OCI-LY7 (cell line): ENCODE measurements around the gene GNPDA2. TPM values are rescaled to one million over a fixed set of nuclear protein-coding genes. Genes with fewer than 3 reads are reported as not detected.

Experiments used
- BruUV-seq: library from RNA; stranded (reverse); fragments of 400-500 nt; replicated peaks from 2 replicates; lab custom pipeline; 2021; lab: Mats Ljungman, UMichigan
- CTCF ChIA-PET: fragments of 300-600 bp; sonication (Branson Sonifier 250); formaldehyde crosslinking; loops from one replicate; lab custom pipeline; 2022; ENCODE audit warnings: antibody characterized with exemption; ENCODE audit not compliant: unreplicated experiment; lab: Charles Lee
- POLR2A ChIA-PET: fragments of 300-600 bp; sonication (Branson Sonifier 250); formaldehyde crosslinking; loops from one replicate; lab custom pipeline; 2022; ENCODE audit warnings: antibody characterized with exemption; lab: Charles Lee
- DNase-seq: peaks from one replicate; pipeline ENCODE4 v3.0.0-alpha.2; 2015; ENCODE audit warnings: low spot score
- H2AFZ ChIP-seq: fragments of 200-600 bp; sonication (generic), shearing (Covaris generic); 2 replicates; pipeline ENCODE4 v1.6.1; 2014; ENCODE audit warnings: mild to moderate bottlenecking, antibody characterized with exemption, low read length, moderate library complexity
- H3K27ac ChIP-seq: fragments of 200-600 bp; sonication (generic); 2 replicates; pipeline ENCODE4 v1.5.1; 2014; ENCODE audit warnings: mixed run types, low read depth, mild to moderate bottlenecking, moderate library complexity, low read length, inconsistent platforms; ENCODE audit not compliant: poor library complexity, severe bottlenecking
- H3K36me3 ChIP-seq: fragments of 200-600 bp; sonication (generic); 2 replicates; pipeline ENCODE4 v1.6.1; 2014; ENCODE audit warnings: mild to moderate bottlenecking, antibody characterized with exemption, low read length, moderate library complexity, mixed read lengths; ENCODE audit not compliant: insufficient read depth
- H3K4me1 ChIP-seq: fragments of 200-600 bp; sonication (generic); 2 replicates; pipeline ENCODE4 v1.5.1; 2014; ENCODE audit warnings: mild to moderate bottlenecking, low read length; ENCODE audit not compliant: insufficient read depth, poor library complexity, severe bottlenecking
- H3K4me2 ChIP-seq: fragments of 200-600 bp; sonication (generic); 2 replicates; pipeline ENCODE4 v1.6.1; 2014; ENCODE audit warnings: mild to moderate bottlenecking, low read length
- H3K4me3 ChIP-seq: fragments of 200-600 bp; sonication (generic); 2 replicates; pipeline ENCODE4 v1.5.1; 2014; ENCODE audit warnings: mild to moderate bottlenecking, low read depth, low read length; ENCODE audit not compliant: poor library complexity, severe bottlenecking
- H3K79me2 ChIP-seq: fragments of 200-600 bp; sonication (generic); 2 replicates; pipeline ENCODE4 v1.6.1; 2016; ENCODE audit warnings: low read depth, mild to moderate bottlenecking, low read length, moderate library complexity, mixed read lengths; ENCODE audit not compliant: insufficient read depth
- H3K9me2 ChIP-seq: fragments of 200-600 bp; sonication (generic); 2 replicates; pipeline ENCODE4 v1.6.1; 2016; ENCODE audit warnings: mild to moderate bottlenecking, low read length, mixed read lengths; ENCODE audit not compliant: insufficient read depth
- H3K9me3 ChIP-seq: fragments of 200-600 bp; sonication (generic); 2 replicates; pipeline ENCODE4 v1.6.1; 2014; ENCODE audit warnings: mild to moderate bottlenecking, mixed run types, low read length, mixed read lengths
- H4K20me1 ChIP-seq: fragments of 200-600 bp; sonication (generic); 2 replicates; pipeline ENCODE4 v1.6.1; 2014; ENCODE audit warnings: mild to moderate bottlenecking, antibody characterized with exemption, low read length, moderate library complexity, mixed read lengths; ENCODE audit not compliant: insufficient read depth
- EZH2phosphoT487 ChIP-seq: fragments of 200-600 bp; sonication (generic); IDR thresholded peaks from 2 replicates; pipeline ENCODE4 v1.6.1; 2018; ENCODE audit warnings: low read depth, borderline replicate concordance, mild to moderate bottlenecking, mixed run types, antibody characterized with exemption, low read length, moderate library complexity, mixed read lengths
- intact Hi-C: fragments of 100-400 bp; cut with micrococcal nuclease; formaldehyde crosslinking; loops from one replicate; pipeline ENCODE4 v1.10.0; 2022; ENCODE audit not compliant: unreplicated experiment
- total RNA-seq, 2 experiments: library from RNA; depleted of rRNA in 1 of 2; stranded (reverse); fragments of >200 nt in 1 of 2; shearing (Covaris generic) in 1 of 2; gene quantifications; 2 replicates each; pipeline ENCODE4 v1.2.3, GENCODE V29; 2014 to 2022
- TF ChIP-seq, protein P1 (sequence below): fragments of 200-600 bp; sonication (generic); conservative IDR thresholded peaks from 2 replicates; pipeline ENCODE4 v1.5.1; 2014; ENCODE audit warnings: mild to moderate bottlenecking, antibody characterized with exemption, low read length, moderate library complexity, mixed read lengths

Gene GNPDA2
- total RNA-seq, 2 experiments from 2014 or later: 10.1 to 12.1 TPM

- Histone ChIP-seq H3K4me1 (no peaks in the 10 kb centered on the region), H3K4me2 (no peak overlapping the region), H3K79me2 (peaks cover 19% of the 10 kb centered on the region; the same call in 1 of the 2 replicates), H3K9me3 (no peaks in the 10 kb centered on the region), H4K20me1 (no peaks in the 10 kb centered on the region), H3K9me2 (no peaks in the 10 kb centered on the region), H3K36me3 (peaks cover 54% of the 10 kb centered on the region), H3K27ac (no peak overlapping the region), H2AFZ (no peak overlapping the region), H3K4me3 (no peak overlapping the region)
- intact Hi-C loops: no loop called here
- DNase-seq: no peak
- BruUV-seq: no TSS peak
- no peak for TF ChIP-seq EZH2phosphoT487
- TF ChIP-seq, protein P1, sequence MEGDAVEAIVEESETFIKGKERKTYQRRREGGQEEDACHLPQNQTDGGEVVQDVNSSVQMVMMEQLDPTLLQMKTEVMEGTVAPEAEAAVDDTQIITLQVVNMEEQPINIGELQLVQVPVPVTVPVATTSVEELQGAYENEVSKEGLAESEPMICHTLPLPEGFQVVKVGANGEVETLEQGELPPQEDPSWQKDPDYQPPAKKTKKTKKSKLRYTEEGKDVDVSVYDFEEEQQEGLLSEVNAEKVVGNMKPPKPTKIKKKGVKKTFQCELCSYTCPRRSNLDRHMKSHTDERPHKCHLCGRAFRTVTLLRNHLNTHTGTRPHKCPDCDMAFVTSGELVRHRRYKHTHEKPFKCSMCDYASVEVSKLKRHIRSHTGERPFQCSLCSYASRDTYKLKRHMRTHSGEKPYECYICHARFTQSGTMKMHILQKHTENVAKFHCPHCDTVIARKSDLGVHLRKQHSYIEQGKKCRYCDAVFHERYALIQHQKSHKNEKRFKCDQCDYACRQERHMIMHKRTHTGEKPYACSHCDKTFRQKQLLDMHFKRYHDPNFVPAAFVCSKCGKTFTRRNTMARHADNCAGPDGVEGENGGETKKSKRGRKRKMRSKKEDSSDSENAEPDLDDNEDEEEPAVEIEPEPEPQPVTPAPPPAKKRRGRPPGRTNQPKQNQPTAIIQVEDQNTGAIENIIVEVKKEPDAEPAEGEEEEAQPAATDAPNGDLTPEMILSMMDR: no peak
- CTCF ChIA-PET: no interaction called here
- POLR2A ChIA-PET: interaction anchor here (1.1 kb wide), 1 partner anchor 35 kb away, joined by 3 read pairs; the partner anchor contains the start of gene GUF1
These were observed 13.2 kb downstream of the GNPDA2 start for GRCh38 chr4:44713125-44713524.

- peaks cover 87% of the 10 kb centered on the region for H3K36me3 ChIP-seq
- no peak overlapping the region for H3K4me2 ChIP-seq
- no peaks in the 10 kb centered on the region for H3K4me1 ChIP-seq
- no peak for TF ChIP-seq EZH2phosphoT487
- TF ChIP-seq, protein P1: no peak
- BruUV-seq: no TSS peak
- POLR2A ChIA-PET: interaction anchor here (1.1 kb wide), 1 partner anchor 13 kb away, joined by 3 read pairs; no protein-coding TSS in a partner anchor
- DNase-seq: no peak
- no peak overlapping the region for H2AFZ ChIP-seq
- no peaks in the 10 kb centered on the region for H3K9me3 ChIP-seq
- intact Hi-C loops: no loop called here
- H3K79me2 ChIP-seq: no peaks in the 10 kb centered on the region
- H3K27ac ChIP-seq: no peak overlapping the region
- 0 out of 2 replicates have a peak, but pooled peaks cover 6% of the 10 kb centered on the region for H4K20me1 ChIP-seq
- no peaks in the 10 kb centered on the region for H3K9me2 ChIP-seq
- CTCF ChIA-PET: no interaction called here
- H3K4me3 ChIP-seq: no peak overlapping the region
These were observed 21.7 kb downstream of the GNPDA2 start for GRCh38 chr4:44704673-44705072.

GRCh38 chr4:44701037-44701436 lies 25.3 kb downstream of the GNPDA2 start:
- TF ChIP-seq EZH2phosphoT487: no peak
- TF ChIP-seq, protein P1: no peak
- no peak overlapping the region for H3K4me2 ChIP-seq
- no peaks in the 10 kb centered on the region for H3K4me1 ChIP-seq
- ChIA-PET POLR2A (interaction anchor here (0.6 to 1.8 kb wide), 5 partner anchors 8 to 28 kb away, joined by 3 to 5 read pairs (median 4); partner anchors contain the start of gene GUF1), CTCF (no interaction called here)
- H3K9me3 ChIP-seq: no peaks in the 10 kb centered on the region
- H3K4me3 ChIP-seq: no peak overlapping the region
- peaks cover 92% of the 10 kb centered on the region for H3K36me3 ChIP-seq
- no peak overlapping the region for H3K27ac ChIP-seq
- H3K79me2 ChIP-seq: no peaks in the 10 kb centered on the region
- intact Hi-C loops: no loop called here
- H4K20me1 ChIP-seq: 0 out of 2 replicates have a peak, but pooled peaks cover 6% of the 10 kb centered on the region
- no TSS peak for BruUV-seq
- no peak for DNase-seq
- H2AFZ ChIP-seq: no peak overlapping the region
- no peaks in the 10 kb centered on the region for H3K9me2 ChIP-seq
